SK-N-SH treated with all-trans-retinoic acid at 6 μM for 48 hours (cell line): Measurements from ENCODE around the gene UBASH3B.

ENCODE experiments used
- ATAC-seq: fragments of 200-7000 bp; cut with Tn5 transposase; 3 replicates; pipeline ENCODE4 v1.9.1; 2020; ENCODE audit warnings: mild to moderate bottlenecking, moderate library complexity
- ARNTL ChIP-seq: fragments of 450-650 bp; formaldehyde crosslinking; IDR thresholded peaks from 2 replicates; pipeline ENCODE4 v1.5.0; 2020; ENCODE audit warnings: low read depth, mild to moderate bottlenecking, moderate library complexity, borderline replicate concordance
- BACH2 ChIP-seq: fragments of 250-450 bp; sonication (Bioruptor Pico); IDR thresholded peaks from 2 replicates; pipeline ENCODE4 v1.9.0; 2021; ENCODE audit warnings: mild to moderate bottlenecking, borderline replicate concordance
- CREB5 ChIP-seq: fragments of 250-450 bp; sonication (Bioruptor Pico); IDR thresholded peaks from 2 replicates; pipeline ENCODE4 v1.5.1; 2020; ENCODE audit warnings: low read depth, mild to moderate bottlenecking, moderate library complexity
- CSDC2 ChIP-seq: fragments of 250-450 bp; sonication (Bioruptor Pico); IDR thresholded peaks from 2 replicates; pipeline ENCODE4 v1.5.0; 2020; ENCODE audit warnings: mild to moderate bottlenecking, moderate library complexity
- CSRNP3 ChIP-seq: fragments of 250-450 bp; sonication (Bioruptor Pico); IDR thresholded peaks from 2 replicates; pipeline ENCODE4 v1.5.1; 2021; ENCODE audit warnings: mild to moderate bottlenecking, moderate library complexity
- ESRRG ChIP-seq: fragments of 250-450 bp; sonication (Bioruptor Pico); IDR thresholded peaks from 2 replicates; pipeline ENCODE4 v1.6.1; 2021; ENCODE audit warnings: mild to moderate bottlenecking
- GLIS3 ChIP-seq: fragments of 250-450 bp; sonication (Bioruptor Pico); IDR thresholded peaks from 2 replicates; pipeline ENCODE4 v1.5.0; 2020; ENCODE audit warnings: mild to moderate bottlenecking, moderate library complexity
- ISL1 ChIP-seq: fragments of 250-450 bp; sonication (Bioruptor Pico); IDR thresholded peaks from 2 replicates; pipeline ENCODE4 v2.1.2; 2022; ENCODE audit warnings: mild to moderate bottlenecking, moderate library complexity
- OSR1 ChIP-seq: fragments of 250-450 bp; sonication (Bioruptor Pico); IDR thresholded peaks from 2 replicates; pipeline ENCODE4 v1.8.0; 2022; ENCODE audit warnings: moderate library complexity, mild to moderate bottlenecking, inconsistent platforms
- PATZ1 ChIP-seq: fragments of 250-450 bp; sonication (Bioruptor Pico); IDR thresholded peaks from 2 replicates; pipeline ENCODE4 v1.8.0; 2020; ENCODE audit warnings: mild to moderate bottlenecking, moderate library complexity, borderline replicate concordance
- PPARA ChIP-seq: fragments of 250-450 bp; sonication (Bioruptor Pico); IDR thresholded peaks from 2 replicates; pipeline ENCODE4 v1.5.0; 2020; ENCODE audit warnings: mild to moderate bottlenecking, borderline replicate concordance
- RARB ChIP-seq: fragments of 250-450 bp; sonication (Bioruptor Pico); IDR thresholded peaks from 2 replicates; pipeline ENCODE4 v1.8.0; 2021; ENCODE audit warnings: mild to moderate bottlenecking, moderate library complexity
- SNAI2 ChIP-seq: fragments of 250-450 bp; sonication (Bioruptor Pico); IDR thresholded peaks from 2 replicates; pipeline ENCODE4 v1.5.0; 2020; ENCODE audit warnings: mild to moderate bottlenecking, moderate library complexity
- TCF4 ChIP-seq: fragments of 250-450 bp; sonication (Bioruptor Pico); IDR thresholded peaks from 2 replicates; pipeline ENCODE4 v1.8.0; 2021; ENCODE audit warnings: mild to moderate bottlenecking, moderate library complexity, borderline replicate concordance
- TOX ChIP-seq: fragments of 250-450 bp; sonication (Bioruptor Pico); IDR thresholded peaks from 2 replicates; pipeline ENCODE4 v1.8.0; 2021; ENCODE audit warnings: mild to moderate bottlenecking, moderate library complexity, borderline replicate concordance
- TSHZ2 ChIP-seq: fragments of 250-450 bp; sonication (Bioruptor Pico); IDR thresholded peaks from 2 replicates; pipeline ENCODE4 v1.5.0; 2020; ENCODE audit warnings: mild to moderate bottlenecking, moderate library complexity
- ZC3H10 ChIP-seq: fragments of 250-450 bp; sonication (Bioruptor Pico); IDR thresholded peaks from 2 replicates; pipeline ENCODE4 v1.5.1; 2021; ENCODE audit warnings: mild to moderate bottlenecking, moderate library complexity
- ZFP3 ChIP-seq: fragments of 250-450 bp; sonication (Bioruptor Pico); IDR thresholded peaks from 2 replicates; pipeline ENCODE4 v1.5.0; 2020; ENCODE audit warnings: mild to moderate bottlenecking, moderate library complexity
- ZFP30 ChIP-seq: fragments of 450-650 bp; formaldehyde crosslinking; IDR thresholded peaks from 2 replicates; pipeline ENCODE4 v1.5.0; 2022; ENCODE audit warnings: mild to moderate bottlenecking, moderate library complexity
- ZNF565 ChIP-seq: fragments of 450-650 bp; formaldehyde crosslinking; conservative IDR thresholded peaks from 2 replicates; pipeline ENCODE4 v1.5.0; 2020; ENCODE audit warnings: low read depth, mild to moderate bottlenecking, moderate library complexity
- ZNF70 ChIP-seq: fragments of 450-650 bp; formaldehyde crosslinking; IDR thresholded peaks from 2 replicates; pipeline ENCODE4 v1.5.0; 2020; ENCODE audit warnings: mild to moderate bottlenecking, moderate library complexity
- ZNF8 ChIP-seq: fragments of 450-650 bp; formaldehyde crosslinking; IDR thresholded peaks from 2 replicates; pipeline ENCODE4 v1.5.0; 2020; ENCODE audit warnings: mild to moderate bottlenecking, moderate library complexity
- TF ChIP-seq, protein P1 (sequence below): fragments of 250-450 bp; sonication (Bioruptor Pico); IDR thresholded peaks from 2 replicates; pipeline ENCODE4 v1.8.0; 2021; ENCODE audit warnings: low read depth, mild to moderate bottlenecking, moderate library complexity, borderline replicate concordance

Gene UBASH3B

DNA sequence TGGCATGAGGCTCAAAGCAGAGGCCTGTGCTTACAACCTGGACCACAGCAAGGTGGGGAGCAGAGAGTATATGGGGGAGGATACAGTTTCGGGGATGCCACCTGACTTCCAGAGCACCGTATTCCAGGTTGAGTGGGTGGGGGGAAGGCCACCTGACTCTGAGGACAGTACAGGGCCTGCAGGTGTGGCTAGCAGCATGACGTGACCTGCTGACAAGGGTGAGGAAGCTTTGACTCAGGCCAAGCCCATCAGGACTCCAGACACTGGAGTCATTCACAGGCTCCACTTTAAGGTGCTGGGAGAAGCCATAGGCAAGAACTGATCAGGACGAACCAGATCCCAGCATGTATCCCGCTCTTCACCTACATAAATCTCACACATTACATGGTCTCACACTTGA is 148.2 kb downstream of the UBASH3B start (continued):
- no peak for TF ChIP-seq CREB5 (CRISPR knock-in tag)
- TF ChIP-seq ISL1 (CRISPR knock-in tag) = no peak
- no peak for TF ChIP-seq RARB (CRISPR knock-in tag)
- TF ChIP-seq, protein P1, sequence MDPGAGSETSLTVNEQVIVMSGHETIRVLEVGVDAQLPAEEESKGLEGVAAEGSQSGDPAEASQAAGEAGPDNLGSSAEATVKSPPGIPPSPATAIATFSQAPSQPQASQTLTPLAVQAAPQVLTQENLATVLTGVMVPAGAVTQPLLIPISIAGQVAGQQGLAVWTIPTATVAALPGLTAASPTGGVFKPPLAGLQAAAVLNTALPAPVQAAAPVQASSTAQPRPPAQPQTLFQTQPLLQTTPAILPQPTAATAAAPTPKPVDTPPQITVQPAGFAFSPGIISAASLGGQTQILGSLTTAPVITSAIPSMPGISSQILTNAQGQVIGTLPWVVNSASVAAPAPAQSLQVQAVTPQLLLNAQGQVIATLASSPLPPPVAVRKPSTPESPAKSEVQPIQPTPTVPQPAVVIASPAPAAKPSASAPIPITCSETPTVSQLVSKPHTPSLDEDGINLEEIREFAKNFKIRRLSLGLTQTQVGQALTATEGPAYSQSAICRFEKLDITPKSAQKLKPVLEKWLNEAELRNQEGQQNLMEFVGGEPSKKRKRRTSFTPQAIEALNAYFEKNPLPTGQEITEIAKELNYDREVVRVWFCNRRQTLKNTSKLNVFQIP (CRISPR knock-in tag) = no peak
- TF ChIP-seq ESRRG (CRISPR knock-in tag) = no peak

DNA sequence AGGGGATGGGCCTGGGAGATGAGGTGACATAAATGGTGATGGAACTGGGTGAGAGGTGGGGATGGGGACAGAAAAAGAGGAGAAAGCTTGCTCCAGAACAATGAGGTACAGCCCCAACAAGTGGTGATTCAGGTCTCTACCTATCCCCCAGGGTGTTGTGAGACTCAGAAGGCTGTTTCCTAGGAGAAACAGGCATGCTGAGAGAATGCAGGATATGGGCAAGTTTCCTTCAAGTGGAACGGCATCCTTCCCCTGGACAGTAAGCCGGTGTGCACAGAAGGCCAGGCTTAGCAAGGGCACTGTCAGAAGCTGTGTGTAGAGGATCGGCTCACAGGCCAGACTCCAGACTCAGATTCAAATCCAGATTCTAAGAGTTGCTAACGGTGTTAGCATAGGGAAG is 148.6 kb downstream of the UBASH3B start:
- ATAC-seq = no peak
- TF ChIP-seq RARB (CRISPR knock-in tag) (no peak), ARNTL (CRISPR knock-in tag) (no peak), OSR1 (no peak), ZFP30 (CRISPR knock-in tag) (no peak), ISL1 (CRISPR knock-in tag) (no peak), BACH2 (CRISPR knock-in tag) (no peak), ZC3H10 (CRISPR knock-in tag) (no peak), ZFP3 (no peak), ZNF8 (CRISPR knock-in tag) (no peak)

GRCh38 chr11:122804796-122805195 is 149.3 kb downstream of the UBASH3B start:
- no peak for TF ChIP-seq ZNF70 (CRISPR knock-in tag)
- TF ChIP-seq CREB5 (CRISPR knock-in tag) = no peak
- no peak for TF ChIP-seq ZC3H10 (CRISPR knock-in tag)
- TF ChIP-seq OSR1 = no peak
- TF ChIP-seq SNAI2 (CRISPR knock-in tag) = no peak
- no peak for TF ChIP-seq PATZ1 (CRISPR knock-in tag)
- TF ChIP-seq TCF4 = no peak
- no peak for TF ChIP-seq TSHZ2 (CRISPR knock-in tag)
- TF ChIP-seq RARB (CRISPR knock-in tag) = no peak
- TF ChIP-seq GLIS3 (CRISPR knock-in tag) = no peak
- ATAC-seq = no peak

DNA sequence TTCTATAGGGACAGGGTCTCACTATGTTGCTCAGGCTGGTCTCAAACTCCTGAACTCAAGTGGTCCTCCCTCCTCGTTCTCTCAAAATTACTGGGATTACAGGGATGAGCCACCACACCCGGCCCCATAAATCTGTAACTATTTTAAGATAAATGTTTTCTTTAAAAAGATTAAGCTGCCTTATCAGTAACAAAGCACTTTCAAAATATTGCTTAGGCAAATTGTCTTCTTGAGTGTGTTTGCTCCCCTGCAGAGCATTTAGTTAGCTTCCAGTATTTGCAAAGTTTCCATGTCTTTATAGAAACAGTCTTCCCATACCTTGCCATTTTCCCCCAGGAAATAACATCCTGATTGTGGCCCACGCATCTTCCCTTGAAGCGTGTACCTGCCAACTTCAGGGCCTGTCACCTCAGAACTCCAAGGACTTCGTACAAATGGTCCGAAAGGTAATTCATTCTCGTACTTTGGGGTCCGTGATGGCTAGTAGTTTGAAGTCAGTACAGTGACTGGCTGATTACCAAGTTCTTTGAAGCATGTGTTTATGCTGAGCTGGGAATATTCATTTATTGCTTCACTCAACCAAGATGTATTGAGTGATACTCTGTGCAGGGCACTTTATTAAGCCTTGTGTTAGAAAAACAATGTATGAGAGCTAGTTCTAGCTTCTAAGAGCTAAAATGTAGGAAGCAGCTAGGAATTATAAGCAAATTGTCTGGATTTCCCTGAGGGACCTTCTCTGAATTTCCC is 152.4 kb downstream of the UBASH3B start:
- no peak for ATAC-seq
- TF ChIP-seq SNAI2 (CRISPR knock-in tag) = no peak
- no peak for TF ChIP-seq TOX (CRISPR knock-in tag)
- TF ChIP-seq ARNTL (CRISPR knock-in tag) = no peak
- no peak for TF ChIP-seq TCF4
- no peak for TF ChIP-seq ZNF565 (CRISPR knock-in tag)
- TF ChIP-seq ZNF70 (CRISPR knock-in tag) = no peak
- no peak for TF ChIP-seq ZNF8 (CRISPR knock-in tag)
- no peak for TF ChIP-seq ZFP3
- TF ChIP-seq PPARA (CRISPR knock-in tag) = no peak
- TF ChIP-seq CSRNP3 (CRISPR knock-in tag) = no peak
- TF ChIP-seq BACH2 (CRISPR knock-in tag) = no peak
- TF ChIP-seq CSDC2 (CRISPR knock-in tag) = no peak
- no peak for TF ChIP-seq GLIS3 (CRISPR knock-in tag)
- no peak for TF ChIP-seq ESRRG (CRISPR knock-in tag)
- no peak for TF ChIP-seq ZFP30 (CRISPR knock-in tag)
